Activated gamma-delta T cell (primary cell): ENCODE data around the gene LMLN.
"Not testable (repeated sequence)": the region's sequence is repeated elsewhere in the genome, so short reads cannot be mapped to it uniquely, and the experiment has no call there.

Source experiments
- DNase-seq: peaks from one replicate; lab custom pipeline; 2025; lab: John Stamatoyannopoulos, UW

The LMLN gene

DNA sequence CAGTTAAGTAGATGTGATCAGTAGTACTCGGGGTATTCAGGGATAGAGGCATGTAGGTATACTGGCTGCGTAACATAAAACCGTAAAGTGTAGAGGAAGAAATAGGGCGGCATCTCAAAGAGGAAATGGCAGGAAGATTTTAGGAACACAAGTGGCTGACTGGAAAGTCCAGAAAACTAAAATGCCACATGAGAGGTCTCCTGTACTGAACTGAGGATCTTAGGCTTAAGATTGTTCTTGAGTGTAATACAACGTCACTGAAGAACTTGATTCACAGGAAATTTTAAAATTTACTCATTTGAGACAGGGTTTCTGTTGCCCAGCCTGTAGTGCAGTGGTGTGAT, 2.3 kb upstream of the LMLN start:
- no peak for DNase-seq

DNA sequence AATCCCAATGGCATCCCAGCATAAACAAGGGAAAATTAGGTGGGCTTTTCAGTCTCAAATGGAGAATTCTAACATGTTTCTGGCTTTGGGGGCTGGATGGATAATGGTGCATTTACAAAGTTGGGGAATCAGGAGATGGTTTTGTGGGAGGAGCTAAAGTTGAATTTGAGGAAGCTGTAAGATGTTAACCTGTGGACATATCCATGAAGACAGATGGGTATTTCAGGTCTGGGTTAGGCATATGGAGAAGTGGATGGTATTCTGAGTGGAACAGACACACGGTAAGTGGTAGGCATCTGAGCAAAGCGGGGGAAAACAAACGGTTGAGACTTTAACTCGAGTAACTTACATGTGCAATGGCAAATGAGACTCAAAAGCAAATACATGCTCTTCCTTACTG, 1.7 kb upstream of the LMLN start:
- DNase-seq: no peak

GRCh38 chr3:197958848-197959247, 1.2 kb upstream of the LMLN start:
- not testable (repeated sequence) for DNase-seq

GRCh38 chr3:197959500-197959890, 522 bp upstream of the LMLN start:
- DNase-seq: no peak

DNA sequence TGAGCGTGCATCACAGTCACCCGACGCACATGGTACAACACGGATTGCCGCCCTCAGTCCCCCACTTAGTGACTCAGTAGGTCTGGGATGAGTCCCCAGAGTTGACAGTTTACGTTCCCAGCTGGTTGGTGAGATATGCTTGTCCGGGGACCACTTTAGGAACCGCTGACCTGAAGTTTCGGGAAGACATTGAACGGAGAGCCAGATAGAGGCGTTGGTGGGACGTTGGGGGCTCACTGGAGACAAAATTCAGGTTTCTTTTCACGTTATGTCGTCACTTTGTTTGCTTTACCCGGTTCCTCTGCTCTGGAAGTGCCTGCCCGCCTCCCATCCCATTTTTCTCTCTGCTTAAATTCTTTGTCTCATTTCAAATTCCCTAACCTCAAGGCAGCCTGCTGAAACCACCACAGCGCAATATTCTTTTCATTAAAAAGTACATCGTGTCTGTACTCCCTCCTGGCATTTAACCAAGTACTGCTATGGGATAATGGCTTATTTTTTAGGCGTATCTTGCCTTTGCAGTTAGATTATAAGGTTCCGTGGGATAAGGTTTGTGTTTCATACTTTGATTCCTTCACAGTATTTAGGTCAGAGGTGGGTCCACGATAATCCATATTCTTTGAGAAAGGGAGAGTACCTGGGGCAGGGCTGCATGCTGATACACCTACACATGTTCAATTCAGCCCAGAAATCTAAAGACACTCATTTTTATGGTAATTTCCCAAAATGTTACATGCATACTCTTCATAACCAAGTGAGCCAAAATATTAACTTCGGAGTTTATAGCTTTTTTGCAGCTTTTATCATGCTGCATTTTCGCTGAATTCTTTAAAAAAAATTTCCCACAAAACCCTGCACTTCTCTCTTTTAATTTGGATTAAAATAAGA, 921 bp downstream of the LMLN start:
- no peak for DNase-seq

GRCh38 chr3:197961582-197961945, 1.5 kb downstream of the LMLN start:
- no peak for DNase-seq

GRCh38 chr3:197963019-197963637, 3.1 kb downstream of the LMLN start:
- DNase-seq: no peak

DNA sequence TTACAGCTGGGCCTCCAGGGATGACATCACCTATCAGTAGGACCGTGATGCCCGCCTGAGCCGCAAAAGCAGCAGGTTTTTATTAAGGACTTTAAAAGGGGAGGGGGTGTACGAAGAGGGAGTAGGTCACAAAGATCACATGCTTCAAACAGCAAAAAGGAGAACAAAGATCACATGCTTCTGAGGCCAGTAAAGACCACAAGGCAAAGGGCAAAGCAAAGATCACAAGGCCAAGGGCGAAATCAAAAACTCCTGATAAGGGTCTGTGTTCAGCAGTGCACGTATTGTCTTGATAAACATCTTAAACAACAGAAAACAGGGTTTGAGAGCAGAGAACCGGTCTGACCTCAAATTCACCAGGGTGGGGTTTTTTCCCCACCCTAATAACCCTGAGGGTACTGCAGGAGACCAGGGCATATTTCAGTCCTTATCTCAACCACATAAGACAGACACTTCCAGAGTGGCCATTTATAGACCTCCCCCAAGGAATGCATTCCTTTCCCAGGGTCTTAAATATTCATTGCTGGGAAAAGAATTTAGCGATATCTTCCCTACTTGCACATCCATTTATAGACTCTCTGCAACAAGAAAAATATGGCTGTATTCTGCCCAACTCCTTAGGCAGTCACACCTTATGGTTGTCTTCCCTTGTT, 7.4 kb downstream of the LMLN start:
- DNase-seq: not testable (repeated sequence)

DNA sequence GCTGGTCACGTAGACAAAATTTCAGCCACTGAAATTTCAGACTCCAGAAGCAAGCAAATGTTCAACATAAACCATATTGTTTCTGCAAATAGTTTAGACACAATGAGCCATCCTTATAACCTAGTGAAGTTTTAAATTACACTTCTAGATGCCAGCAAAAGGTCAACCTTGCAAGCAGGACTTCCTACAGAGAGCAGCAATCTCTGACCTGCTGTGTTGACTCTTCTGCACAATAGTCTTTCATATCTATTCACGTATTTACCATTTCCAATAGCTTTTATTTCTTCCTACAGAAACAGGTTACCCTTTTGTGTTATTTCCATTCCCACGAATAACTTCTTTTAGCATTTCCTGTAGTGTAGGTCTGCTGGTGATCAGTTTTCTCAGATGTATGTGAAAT, 10.6 kb downstream of the LMLN start:
- no peak for DNase-seq

DNA sequence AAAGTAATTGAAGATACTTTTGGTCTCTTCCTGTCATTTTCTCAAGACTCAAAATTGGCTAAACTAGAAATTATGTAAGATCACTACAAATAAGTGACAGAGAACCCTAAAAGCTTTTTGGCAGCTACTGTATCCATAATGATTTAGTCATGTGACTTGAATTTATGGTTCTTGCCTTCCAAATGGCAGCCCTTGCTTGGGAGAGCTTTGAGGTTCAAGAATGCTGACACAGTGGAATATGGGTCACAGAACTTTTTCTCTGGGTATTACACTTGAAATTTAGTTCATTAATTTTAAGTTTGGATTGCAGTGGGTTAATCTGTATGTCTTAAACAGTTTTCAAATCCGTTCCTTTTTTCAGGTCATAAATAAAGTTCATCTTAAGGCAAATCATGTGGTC, 14.0 kb downstream of the LMLN start:
- DNase-seq: no peak

DNA sequence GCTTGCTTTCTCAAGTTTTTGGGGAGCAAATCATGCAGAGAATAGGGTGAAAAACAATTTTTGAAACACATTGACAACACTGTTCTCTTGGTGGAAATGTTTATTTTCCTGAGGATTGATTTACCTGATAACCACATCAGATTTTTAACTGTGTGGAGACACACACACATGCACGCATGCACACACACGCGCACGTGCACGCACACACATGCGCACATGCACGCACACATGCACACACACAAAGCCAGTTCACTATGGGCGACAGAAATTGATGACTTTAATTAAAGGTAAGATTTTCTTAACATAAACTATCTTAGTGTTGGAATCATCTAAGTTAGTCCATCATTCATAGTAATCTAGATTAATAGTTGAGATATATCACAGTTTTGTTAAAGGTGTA, 15.3 kb downstream of the LMLN start:
- no peak for DNase-seq

DNA sequence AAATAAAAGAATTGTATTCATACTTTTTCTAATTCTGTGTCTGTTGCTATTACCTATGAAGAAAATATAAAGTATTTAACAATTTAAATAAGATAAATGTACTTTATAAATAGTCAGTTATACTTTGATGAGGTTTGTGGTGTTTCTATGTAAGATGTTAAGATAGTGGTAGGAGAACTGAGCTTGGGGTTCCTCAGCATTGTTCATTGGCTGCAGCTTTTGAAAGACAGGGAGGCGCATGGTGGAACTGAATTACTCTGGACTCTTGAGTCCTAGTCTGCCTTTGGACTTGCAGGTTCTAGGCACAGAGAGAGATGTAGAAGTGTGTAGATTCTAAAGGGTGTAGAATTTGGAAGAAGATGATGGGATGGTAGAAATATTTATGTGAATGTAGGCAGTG, 23.1 kb downstream of the LMLN start:
- no peak for DNase-seq

GRCh38 chr3:197989651-197990050, 29.6 kb downstream of the LMLN start:
- no peak for DNase-seq

- DNase-seq: no peak
Observed at GRCh38 chr3:197994736-197995135, 34.7 kb downstream of the LMLN start.

GRCh38 chr3:197996855-197997254, 36.8 kb downstream of the LMLN start:
- DNase-seq: no peak

GRCh38 chr3:197997936-197998335, 37.9 kb downstream of the LMLN start:
- DNase-seq: no peak

- DNase-seq: no peak
Observed at GRCh38 chr3:198017090-198017489, 57.1 kb downstream of the LMLN start.

- no peak for DNase-seq
Observed at GRCh38 chr3:198018416-198018815, 58.4 kb downstream of the LMLN start.

GRCh38 chr3:198019115-198019514, 59.1 kb downstream of the LMLN start:
- DNase-seq: no peak

DNA sequence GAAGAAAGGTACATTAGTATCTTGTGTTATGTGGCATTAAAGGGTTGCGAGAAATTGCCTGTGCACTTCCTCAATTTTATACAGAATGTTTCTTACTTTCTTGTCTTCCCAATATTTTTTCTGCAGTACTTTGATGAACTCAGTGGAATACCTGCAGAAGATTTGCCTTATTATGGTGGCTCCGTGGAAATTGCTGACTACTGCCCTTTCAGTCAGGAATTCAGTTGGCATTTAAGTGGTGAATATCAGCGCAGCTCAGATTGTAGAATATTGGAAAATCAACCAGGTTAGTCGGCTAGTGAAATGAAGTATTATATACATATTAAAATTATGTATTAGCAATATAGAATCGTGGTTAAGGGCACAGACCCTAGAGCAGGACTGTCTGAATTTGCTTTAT, 61.3 kb downstream of the LMLN start:
- no peak for DNase-seq

DNA sequence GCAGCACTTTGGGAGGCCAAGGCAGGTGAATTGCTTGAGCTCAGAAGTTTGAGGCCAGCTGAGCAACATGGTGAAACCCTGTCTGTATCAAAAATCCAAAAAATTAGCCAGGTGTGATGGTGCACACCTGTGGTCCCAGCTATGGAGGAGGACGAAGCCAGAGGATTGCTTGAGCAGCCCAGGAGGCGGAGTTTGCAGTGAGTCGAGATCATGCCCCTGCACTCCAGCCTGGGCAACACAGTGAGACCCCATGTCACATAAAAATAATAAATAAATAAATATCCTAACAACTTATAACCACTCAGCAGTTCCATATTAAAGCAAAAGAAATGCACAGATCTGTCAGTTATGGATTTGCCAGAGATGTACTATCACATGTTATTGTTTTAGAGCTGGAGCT, 62.6 kb downstream of the LMLN start:
- no peak for DNase-seq

DNA sequence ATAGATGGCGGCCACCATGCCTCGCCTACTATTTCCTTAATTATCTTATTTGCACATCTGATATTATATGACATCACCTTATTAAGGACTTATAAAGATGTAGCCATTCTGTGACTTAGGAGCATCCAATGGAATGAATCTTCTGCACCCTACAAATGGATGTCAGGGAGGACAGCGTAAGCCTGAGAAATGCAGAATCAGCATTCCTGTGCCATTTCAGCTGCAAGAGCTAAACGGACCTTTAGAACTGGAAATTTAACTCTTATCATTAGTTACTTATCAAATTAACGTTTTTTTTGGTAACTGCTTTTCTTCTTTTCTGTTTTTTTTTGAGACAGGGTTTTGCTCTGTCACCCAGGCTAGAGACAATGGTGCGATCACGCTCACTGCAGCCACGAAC, 65.6 kb downstream of the LMLN start:
- no peak for DNase-seq

GRCh38 chr3:198026620-198027019, 66.6 kb downstream of the LMLN start:
- no peak for DNase-seq
